Smooth muscle cell (in vitro differentiated cells): ENCODE measurements around the gene FBXL14. TPM values are rescaled to one million over a fixed set of nuclear protein-coding genes. Genes with fewer than 3 reads are reported as not detected.

Experiments used
- DNase-seq: peaks from one replicate; lab custom pipeline; 2025; ENCODE audit not compliant: unreplicated experiment; lab: John Stamatoyannopoulos, UW
- H2AFZ ChIP-seq: fragments of 200-600 bp; sonication (generic); 2 replicates; pipeline ENCODE4 v1.6.0; 2016; ENCODE audit warnings: antibody characterized with exemption, low read depth, mild to moderate bottlenecking
- H3F3A ChIP-seq: fragments of 200-600 bp; sonication (generic); 2 replicates; pipeline ENCODE4 v1.6.0; 2017; ENCODE audit warnings: antibody characterized with exemption, low read depth
- H3K27ac ChIP-seq: fragments of 200-600 bp; sonication (generic); 2 replicates; pipeline ENCODE4 v1.5.1; 2016; ENCODE audit warnings: low read depth, mild to moderate bottlenecking
- H3K27me3 ChIP-seq: fragments of 200-600 bp; sonication (generic); 2 replicates; pipeline ENCODE4 v1.6.1; 2016; ENCODE audit warnings: low read depth, mild to moderate bottlenecking
- H3K36me3 ChIP-seq: fragments of 200-600 bp; sonication (generic); 2 replicates; pipeline ENCODE4 v1.5.1; 2016; ENCODE audit warnings: low read depth
- H3K4me1 ChIP-seq: fragments of 200-600 bp; sonication (generic); 2 replicates; pipeline ENCODE4 v1.5.1; 2016; ENCODE audit warnings: low read depth
- H3K4me2 ChIP-seq: fragments of 200-600 bp; sonication (generic); 2 replicates; pipeline ENCODE4 v1.6.0; 2016; ENCODE audit warnings: mild to moderate bottlenecking
- H3K4me3 ChIP-seq: fragments of 200-600 bp; sonication (generic); 2 replicates; pipeline ENCODE4 v1.5.1; 2016; ENCODE audit warnings: mild to moderate bottlenecking
- H3K79me2 ChIP-seq: fragments of 200-600 bp; sonication (generic); 2 replicates; pipeline ENCODE4 v1.6.0; 2016; ENCODE audit warnings: low read depth, mild to moderate bottlenecking
- H3K9ac ChIP-seq: fragments of 200-600 bp; sonication (generic); 2 replicates; pipeline ENCODE4 v1.6.0; 2016; ENCODE audit warnings: low read depth
- H3K9me3 ChIP-seq: fragments of 200-600 bp; sonication (generic); replicated peaks from 2 replicates; pipeline ENCODE4 v1.5.1; 2016; ENCODE audit warnings: low read depth
- H4K20me1 ChIP-seq: fragments of 200-600 bp; sonication (generic); 2 replicates; pipeline ENCODE4 v1.6.0; 2016; ENCODE audit warnings: low read depth
- WGBS: methylation state at CpG from one replicate; pipeline ENCODE4 v1.1.7; 2016; ENCODE audit warnings: low lambda C conversion rate; 5-methylcytosine and 5-hydroxymethylcytosine counted together
- polyA plus RNA-seq: library from polyadenylated mRNA; unstranded; fragments of >200 nt; fragmentation: Nextera tagmentation; extraction: Ambion mirVana; gene quantifications from 2 replicates; pipeline ENCODE4 v1.2.1, GENCODE V29; 2016
- total RNA-seq: library from RNA; depleted of rRNA; stranded (reverse); fragments of >200 nt; gene quantifications from 2 replicates; pipeline ENCODE4 v1.2.3, GENCODE V29; 2014
- TF ChIP-seq, protein P1 (sequence below): fragments of 200-600 bp; sonication (generic); IDR thresholded peaks from 2 replicates; pipeline ENCODE4 v1.5.1; 2017; ENCODE audit warnings: borderline replicate concordance, mild to moderate bottlenecking, antibody characterized with exemption; ENCODE audit not compliant: insufficient read depth, poor library complexity, severe bottlenecking

The FBXL14 gene
- total and polyA plus RNA-seq, 2 experiments from 2014 or later, result 5.0 to 9.3 TPM

DNA sequence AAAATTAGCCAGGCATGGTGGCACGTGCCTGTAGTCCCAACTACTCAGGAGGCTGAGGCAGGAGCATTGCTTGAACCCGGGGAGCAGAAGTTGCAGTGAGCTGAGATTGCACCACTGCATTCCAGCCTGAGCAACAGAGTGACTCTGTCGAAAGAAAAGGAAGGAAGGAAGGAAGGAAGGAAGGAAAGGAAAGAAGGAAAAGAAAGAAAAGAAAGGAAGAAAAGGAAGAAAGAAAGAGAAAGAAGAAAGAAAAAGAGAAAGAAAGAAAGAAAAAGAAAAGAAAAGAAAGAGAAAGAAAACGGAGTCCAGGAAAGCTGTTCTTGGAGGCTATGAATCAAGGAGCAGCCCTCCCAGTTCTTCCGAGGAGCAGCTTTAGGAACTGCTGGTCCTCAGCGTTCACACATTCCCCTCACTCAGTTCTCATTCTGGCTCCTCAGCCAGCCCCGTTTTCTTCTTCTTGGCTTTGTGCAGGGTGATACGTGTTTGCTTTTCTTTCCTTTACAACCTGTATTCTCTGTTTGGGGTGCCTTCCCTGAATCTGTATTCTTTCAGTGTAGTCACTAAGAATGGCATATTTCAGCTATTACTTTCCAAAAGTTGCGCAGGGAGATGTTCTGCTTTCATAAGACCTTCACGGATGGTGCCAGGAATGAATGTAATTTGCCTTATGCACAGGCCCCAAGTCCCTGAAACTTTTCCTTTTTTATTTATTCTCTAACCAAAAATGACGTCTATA is 12.2 kb downstream of the FBXL14 start:
- WGBS, result 89% methylated on average over 11 of the region's 11 CpGs
- no peak overlapping the region for H3K4me3 ChIP-seq
- H2AFZ ChIP-seq, result no peak overlapping the region
- H3K79me2 ChIP-seq, result no peaks in the 10 kb centered on the region
- H3K9ac ChIP-seq, result no peak overlapping the region
- TF ChIP-seq, protein P1, sequence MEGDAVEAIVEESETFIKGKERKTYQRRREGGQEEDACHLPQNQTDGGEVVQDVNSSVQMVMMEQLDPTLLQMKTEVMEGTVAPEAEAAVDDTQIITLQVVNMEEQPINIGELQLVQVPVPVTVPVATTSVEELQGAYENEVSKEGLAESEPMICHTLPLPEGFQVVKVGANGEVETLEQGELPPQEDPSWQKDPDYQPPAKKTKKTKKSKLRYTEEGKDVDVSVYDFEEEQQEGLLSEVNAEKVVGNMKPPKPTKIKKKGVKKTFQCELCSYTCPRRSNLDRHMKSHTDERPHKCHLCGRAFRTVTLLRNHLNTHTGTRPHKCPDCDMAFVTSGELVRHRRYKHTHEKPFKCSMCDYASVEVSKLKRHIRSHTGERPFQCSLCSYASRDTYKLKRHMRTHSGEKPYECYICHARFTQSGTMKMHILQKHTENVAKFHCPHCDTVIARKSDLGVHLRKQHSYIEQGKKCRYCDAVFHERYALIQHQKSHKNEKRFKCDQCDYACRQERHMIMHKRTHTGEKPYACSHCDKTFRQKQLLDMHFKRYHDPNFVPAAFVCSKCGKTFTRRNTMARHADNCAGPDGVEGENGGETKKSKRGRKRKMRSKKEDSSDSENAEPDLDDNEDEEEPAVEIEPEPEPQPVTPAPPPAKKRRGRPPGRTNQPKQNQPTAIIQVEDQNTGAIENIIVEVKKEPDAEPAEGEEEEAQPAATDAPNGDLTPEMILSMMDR, result no peak
- no peak overlapping the region for H3K27ac ChIP-seq
- H3K27me3 ChIP-seq, result peaks cover 7% of the 10 kb centered on the region
- H4K20me1 ChIP-seq, result peaks cover 69% of the 10 kb centered on the region
- peaks cover 4% of the 10 kb centered on the region for H3F3A ChIP-seq
- no peak overlapping the region for H3K4me2 ChIP-seq
- no peaks in the 10 kb centered on the region for H3K9me3 ChIP-seq
- H3K36me3 ChIP-seq, result no peaks in the 10 kb centered on the region
- DNase-seq, result no peak
- H3K4me1 ChIP-seq, result peaks cover 53% of the 10 kb centered on the region

DNA sequence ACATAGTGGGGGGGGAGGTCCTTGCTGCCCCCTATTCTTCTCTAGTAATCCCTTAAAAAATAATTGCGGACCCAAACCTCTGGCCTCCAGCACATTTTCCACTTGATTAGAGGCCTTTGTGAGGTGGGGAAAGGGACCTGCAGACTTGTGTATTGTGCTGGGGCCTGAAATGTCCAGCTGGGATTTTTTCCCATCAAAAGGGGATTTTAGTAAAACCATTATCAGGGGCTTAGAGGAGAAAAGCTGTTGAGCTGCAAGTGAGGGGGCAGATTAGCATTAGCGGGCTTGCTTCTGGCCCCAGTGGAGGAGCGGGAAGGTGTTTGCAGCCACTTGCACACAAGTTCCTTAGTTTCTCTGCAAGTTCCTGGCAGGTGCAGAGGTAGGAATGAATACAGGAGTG is 13.9 kb downstream of the FBXL14 start:
- no peak for DNase-seq
- Histone ChIP-seq H3K4me3 (no peak overlapping the region), H3K27ac (no peak overlapping the region), H3K79me2 (no peaks in the 10 kb centered on the region), H3K4me2 (no peak overlapping the region), H3K27me3 (peaks cover 7% of the 10 kb centered on the region), H3K9me3 (no peaks in the 10 kb centered on the region), H3K36me3 (no peaks in the 10 kb centered on the region), H2AFZ (no peak overlapping the region), H3F3A (peaks cover 12% of the 10 kb centered on the region), H4K20me1 (peaks cover 77% of the 10 kb centered on the region), H3K4me1 (peaks cover 64% of the 10 kb centered on the region), H3K9ac (no peak overlapping the region)
- WGBS, result 61% methylated on average over 3 of the region's 3 CpGs
- TF ChIP-seq, protein P1, result no peak

DNA sequence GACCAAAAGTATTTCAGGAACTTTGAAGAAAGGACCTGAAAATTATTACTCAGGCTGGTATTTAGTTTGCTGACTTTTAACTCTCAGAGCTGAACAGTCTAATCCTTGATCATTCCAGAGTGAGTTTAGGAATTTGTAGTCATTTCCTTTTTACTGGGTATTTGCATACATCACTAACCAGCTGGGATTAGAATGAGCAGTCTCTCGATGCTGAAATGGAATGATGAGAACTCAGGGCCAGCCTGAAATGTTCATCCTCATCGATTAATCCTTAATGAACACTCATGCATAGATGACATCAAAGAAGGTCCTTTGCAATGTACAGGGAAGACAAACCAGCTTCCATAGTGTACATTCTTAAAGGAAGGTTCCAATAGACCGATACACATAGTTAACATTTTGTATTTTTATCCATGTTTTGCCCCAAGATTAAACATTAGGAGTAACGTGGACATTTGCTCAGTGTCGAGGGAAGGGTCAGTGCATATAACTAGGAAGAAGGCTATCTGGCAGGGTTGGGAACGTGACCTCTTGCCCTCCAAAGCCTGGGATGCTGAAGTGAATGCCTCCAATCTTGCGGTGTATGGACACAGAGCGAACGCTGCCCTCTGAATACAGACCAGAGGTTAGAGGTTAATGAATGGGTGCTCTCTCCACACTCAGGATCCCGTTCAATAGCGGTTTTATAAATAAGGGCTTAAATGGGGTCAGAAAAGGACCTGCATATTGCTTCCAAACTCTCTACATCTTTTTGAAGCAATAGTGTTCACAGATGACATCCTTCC is 14.5 kb downstream of the FBXL14 start:
- no peaks in the 10 kb centered on the region for H3K36me3 ChIP-seq
- no peak overlapping the region for H3K4me3 ChIP-seq
- H3K27ac ChIP-seq, result no peak overlapping the region
- H3K9ac ChIP-seq, result no peak overlapping the region
- H3F3A ChIP-seq, result peaks cover 16% of the 10 kb centered on the region
- DNase-seq, result no peak
- H3K27me3 ChIP-seq, result peaks cover 7% of the 10 kb centered on the region
- TF ChIP-seq, protein P1, result no peak
- H4K20me1 ChIP-seq, result peaks cover 82% of the 10 kb centered on the region
- no peak overlapping the region for H2AFZ ChIP-seq
- no peaks in the 10 kb centered on the region for H3K79me2 ChIP-seq
- no peaks in the 10 kb centered on the region for H3K9me3 ChIP-seq
- H3K4me2 ChIP-seq, result peak overlapping the region; percentile 19
- WGBS, result 81% methylated on average over 11 of the region's 11 CpGs
- peaks cover 71% of the 10 kb centered on the region for H3K4me1 ChIP-seq
